Fibroblast of lung (primary cell): ENCODE data around the gene CRMP1.

Experiments used
- CTCF ChIP-seq, 2 donors: IDR thresholded peaks in 1 of 2; conservative IDR thresholded peaks in 1 of 2; 1 replicate in 1 of 2; 2 replicates in 1 of 2; pipeline ENCODE4 v1.5.1; 2011 to 2012; ENCODE audit warnings: low read length in 2 of 2, control low read depth in 1 of 2, inconsistent platforms in 1 of 2, low read depth in 1 of 2, mild to moderate bottlenecking in 1 of 2
- EZH2 ChIP-seq: IDR thresholded peaks from 2 replicates; pipeline ENCODE4 v1.5.1; 2012; ENCODE audit warnings: low read length, control low read depth, mild to moderate bottlenecking; ENCODE audit errors: missing control alignments

DNA sequence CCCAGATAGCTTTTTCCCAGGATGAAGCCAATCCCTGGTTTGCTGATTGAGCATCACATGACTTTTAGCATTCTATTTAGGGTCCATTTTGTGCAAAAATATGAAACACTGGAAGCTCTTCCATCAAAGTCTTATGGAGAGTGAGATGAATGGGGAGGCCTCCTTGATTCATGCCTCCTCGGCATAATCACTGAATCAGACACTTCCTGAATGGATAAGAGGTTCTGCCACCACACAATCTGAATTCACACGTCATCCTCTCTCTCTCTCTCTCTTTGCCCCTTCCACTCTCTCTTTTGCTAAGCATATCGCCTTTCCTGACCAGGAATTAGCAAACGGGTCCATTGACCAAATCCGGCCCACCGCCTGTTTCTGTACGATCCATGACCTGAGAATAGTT lies 68.7 kb downstream of the CRMP1 start:
- TF ChIP-seq CTCF (conservative IDR thresholded peaks at IDR 0.05 in 1 of 2, IDR thresholded peaks at IDR 0.05 in 1 of 2; ENCODE audit: low read depth in 1 of 2, low read length in 2 of 2), result no peak
- no peak for TF ChIP-seq EZH2
